GM19193 (cell line): ENCODE results near the gene TKTL1.
"Not testable (repeated sequence)": the region's sequence is repeated elsewhere in the genome, so short reads cannot be mapped to it uniquely, and the experiment has no call there.

Experiments
- POLR2A ChIP-seq: IDR thresholded peaks from 4 replicates; pipeline ENCODE4 v1.6.1; 2011; ENCODE audit not compliant: insufficient read depth, insufficient read length; ENCODE audit errors: extremely low read depth

TKTL1 gene, protein sequence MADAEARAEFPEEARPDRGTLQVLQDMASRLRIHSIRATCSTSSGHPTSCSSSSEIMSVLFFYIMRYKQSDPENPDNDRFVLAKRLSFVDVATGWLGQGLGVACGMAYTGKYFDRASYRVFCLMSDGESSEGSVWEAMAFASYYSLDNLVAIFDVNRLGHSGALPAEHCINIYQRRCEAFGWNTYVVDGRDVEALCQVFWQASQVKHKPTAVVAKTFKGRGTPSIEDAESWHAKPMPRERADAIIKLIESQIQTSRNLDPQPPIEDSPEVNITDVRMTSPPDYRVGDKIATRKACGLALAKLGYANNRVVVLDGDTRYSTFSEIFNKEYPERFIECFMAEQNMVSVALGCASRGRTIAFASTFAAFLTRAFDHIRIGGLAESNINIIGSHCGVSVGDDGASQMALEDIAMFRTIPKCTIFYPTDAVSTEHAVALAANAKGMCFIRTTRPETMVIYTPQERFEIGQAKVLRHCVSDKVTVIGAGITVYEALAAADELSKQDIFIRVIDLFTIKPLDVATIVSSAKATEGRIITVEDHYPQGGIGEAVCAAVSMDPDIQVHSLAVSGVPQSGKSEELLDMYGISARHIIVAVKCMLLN

DNA sequence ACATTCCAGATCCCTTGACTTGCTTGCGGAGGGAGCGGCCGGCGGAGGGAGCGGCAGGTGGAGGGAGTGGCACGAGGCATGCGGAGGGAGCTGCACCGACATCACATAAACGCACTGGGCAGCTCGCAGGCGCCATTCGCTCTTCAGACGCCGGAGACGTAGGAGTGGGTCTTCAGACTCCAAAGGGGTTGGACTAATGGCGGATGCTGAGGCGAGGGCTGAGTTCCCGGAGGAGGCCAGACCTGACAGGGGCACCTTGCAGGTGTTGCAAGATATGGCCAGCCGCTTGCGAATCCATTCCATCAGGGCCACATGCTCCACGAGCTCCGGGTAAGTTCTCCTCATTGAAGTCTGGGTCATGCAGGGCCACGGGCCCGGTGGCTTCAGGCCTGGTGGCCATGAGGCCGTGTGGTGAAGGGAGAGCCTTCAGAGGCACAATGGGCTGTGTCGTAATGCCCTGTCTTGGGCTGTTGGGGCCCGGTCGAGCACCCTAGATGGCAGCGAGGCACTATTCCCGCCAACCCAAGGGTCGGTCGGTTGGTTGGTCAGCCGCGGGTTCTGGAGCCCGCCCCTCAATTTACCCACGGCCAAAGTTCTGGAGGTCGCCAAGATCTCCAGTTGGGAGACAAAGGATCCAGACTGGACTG lies at the start of gene TKTL1:
TKTL1 (plus strand) TSS at position 132 of the 647 bp plus-strand sequence; CDS start at position 197, 65 bp downstream.
- no peak for TF ChIP-seq POLR2A

DNA sequence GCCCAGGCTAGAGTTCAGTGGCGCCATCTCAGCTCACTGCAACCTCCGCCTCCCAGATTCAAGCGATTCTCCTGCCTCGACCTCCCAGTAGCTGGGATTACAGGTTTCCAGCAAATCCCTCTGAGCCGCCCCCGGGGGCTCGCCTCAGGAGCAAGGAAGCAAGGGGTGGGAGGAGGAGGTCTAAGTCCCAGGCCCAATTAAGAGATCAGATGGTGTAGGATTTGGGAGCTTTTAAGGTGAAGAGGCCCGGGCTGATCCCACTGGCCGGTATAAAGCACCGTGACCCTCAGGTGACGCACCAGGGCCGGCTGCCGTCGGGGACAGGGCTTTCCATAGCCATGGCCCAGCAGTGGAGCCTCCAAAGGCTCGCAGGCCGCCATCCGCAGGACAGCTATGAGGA lies 38.3 kb upstream of the TKTL1 start, which contains the start of gene OPN1MW3:
OPN1MW3 (plus strand) TSS at position 301 of the 400 bp plus-strand sequence; CDS start at position 339, 38 bp downstream.
- not testable (repeated sequence) for TF ChIP-seq POLR2A

DNA sequence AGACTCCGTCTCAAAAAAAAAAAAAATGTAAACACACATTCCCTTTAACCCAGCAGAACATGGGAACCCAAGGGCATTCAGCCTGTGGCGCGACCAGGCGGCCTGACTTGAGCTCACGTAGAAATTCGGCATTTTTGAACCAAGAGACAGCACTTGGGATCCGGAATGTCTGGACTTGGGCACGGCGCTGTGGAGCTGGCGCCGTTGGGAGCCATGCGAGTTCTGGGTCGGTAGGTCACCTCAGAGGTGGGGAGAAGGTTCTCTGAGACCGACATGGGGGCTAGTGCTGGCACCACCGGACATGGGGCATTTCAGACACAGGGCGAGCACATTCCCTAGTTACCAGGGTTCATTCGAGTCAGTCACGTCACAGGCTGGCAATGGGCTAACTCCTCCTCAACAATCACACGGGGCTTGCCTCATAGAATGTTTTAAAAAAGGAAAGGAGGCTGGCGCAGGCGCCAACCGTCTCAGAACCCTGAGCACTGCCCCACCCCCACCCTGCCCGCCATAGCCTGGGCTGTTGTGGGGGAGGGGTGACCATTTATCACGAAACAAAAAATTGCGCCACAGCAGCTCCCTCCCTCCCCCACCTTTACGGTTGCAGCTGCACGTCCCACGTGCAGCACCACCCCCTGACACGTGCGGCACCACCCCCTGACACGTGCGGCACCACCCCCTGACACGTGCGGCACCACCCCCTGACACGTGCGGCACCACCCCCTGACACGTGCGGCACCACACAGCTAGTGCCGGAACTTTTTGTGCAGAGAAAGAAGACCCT lies 612 bp upstream of the TKTL1 start, which contains the start of gene TEX28:
TEX28 (minus strand) TSS at position 334 of the 784 bp plus-strand sequence. CDS start 3,007 bp downstream, outside the sequence.
- no peak for TF ChIP-seq POLR2A

DNA sequence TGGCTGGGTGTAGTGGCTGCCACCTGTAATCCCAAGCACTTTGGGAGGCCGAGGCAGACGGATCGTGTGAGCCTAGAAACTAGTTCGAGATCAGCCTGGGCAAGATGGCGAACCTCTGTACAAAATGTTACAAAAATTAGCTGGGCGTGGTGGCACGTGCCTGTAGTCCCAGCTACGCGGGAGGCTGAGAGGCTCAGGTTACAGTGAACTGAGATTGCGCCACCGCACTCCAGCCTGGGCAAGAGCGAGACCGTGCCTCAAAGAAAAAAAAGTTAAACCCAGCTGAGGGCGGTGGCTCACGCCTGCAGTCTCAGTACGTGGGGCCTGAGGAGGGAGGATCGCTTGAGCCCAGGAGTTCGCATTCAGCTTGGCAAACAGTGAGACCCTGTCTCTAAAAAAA lies 1.1 kb downstream of the TKTL1 start:
- no peak for TF ChIP-seq POLR2A

DNA sequence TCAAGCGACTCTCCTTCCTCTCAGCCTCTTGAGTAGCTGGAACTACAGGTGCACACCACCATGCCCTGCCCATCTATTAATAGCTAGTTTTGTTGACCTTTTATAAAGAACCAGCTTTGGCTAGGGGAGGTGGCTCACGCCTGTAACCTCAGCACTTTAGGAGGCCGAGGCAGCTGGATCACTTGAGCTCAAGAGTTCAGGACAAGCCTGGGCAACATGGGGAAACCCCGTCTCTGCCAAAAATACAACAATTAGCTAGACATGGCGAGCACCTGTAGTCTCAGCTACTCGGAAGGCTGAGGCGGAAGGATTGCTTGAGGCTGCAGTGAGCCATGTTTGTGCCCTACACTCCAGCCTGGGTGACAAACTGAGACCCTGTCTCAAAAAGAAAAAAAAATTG lies 2.7 kb downstream of the TKTL1 start:
- TF ChIP-seq POLR2A: no peak

DNA sequence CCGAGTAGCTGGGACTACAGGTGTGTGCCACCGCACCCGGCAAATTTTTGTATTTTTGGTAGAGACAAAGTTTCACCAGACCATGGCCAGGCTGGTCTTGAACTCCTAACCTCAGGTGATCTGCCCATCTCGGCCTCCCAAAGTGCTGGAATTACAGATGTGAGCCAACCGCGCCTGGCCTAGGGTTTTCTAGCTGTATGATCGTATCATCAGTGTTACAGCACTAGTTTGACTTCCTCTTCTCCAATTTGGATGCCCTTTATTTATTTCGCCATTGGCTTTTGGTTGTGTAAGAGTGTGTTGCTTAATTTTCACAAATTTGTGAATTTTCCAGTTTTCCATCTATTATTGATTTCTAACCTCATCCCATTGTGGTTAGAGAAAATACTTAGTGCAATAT lies 5.2 kb downstream of the TKTL1 start:
- TF ChIP-seq POLR2A: no peak

DNA sequence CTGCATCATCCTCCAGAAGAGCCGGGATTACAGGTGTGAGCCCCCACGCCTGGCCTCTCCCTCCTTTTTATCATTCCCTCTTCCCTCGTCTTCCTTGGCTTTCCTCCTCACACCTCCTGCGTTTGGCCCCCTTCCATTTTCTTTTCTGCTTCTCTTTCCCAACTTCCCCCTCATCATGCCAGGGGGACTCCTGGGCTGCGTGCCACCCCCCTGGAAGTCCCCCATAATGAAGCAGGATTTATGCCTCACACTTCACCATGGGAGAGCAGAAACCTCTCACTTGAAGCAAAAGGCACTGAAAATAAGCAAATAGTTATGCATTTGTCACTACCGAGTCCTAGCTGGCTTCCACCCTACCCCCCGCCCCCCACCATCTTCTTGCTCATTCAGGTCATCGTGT lies 7.9 kb downstream of the TKTL1 start:
- no peak for TF ChIP-seq POLR2A

DNA sequence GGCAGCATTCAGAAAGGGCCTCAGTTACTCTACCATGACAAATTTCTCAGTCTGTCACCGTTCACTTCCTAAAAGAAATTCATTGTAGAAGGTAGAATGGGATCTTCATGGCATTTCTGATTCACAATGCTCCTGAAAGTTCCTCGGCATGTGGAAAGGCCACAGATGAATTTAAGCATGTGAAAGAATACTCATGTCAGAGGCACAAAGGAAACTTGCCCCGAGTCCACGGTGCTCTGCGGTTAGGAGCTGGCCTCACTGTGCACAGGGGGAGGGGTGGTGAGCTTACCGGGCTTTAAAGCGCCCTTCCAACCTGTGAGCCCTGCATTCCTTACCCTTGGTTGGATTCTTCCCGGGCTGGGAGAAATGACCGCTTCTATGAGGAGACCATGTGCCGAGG lies 9.3 kb downstream of the TKTL1 start:
- no peak for TF ChIP-seq POLR2A

DNA sequence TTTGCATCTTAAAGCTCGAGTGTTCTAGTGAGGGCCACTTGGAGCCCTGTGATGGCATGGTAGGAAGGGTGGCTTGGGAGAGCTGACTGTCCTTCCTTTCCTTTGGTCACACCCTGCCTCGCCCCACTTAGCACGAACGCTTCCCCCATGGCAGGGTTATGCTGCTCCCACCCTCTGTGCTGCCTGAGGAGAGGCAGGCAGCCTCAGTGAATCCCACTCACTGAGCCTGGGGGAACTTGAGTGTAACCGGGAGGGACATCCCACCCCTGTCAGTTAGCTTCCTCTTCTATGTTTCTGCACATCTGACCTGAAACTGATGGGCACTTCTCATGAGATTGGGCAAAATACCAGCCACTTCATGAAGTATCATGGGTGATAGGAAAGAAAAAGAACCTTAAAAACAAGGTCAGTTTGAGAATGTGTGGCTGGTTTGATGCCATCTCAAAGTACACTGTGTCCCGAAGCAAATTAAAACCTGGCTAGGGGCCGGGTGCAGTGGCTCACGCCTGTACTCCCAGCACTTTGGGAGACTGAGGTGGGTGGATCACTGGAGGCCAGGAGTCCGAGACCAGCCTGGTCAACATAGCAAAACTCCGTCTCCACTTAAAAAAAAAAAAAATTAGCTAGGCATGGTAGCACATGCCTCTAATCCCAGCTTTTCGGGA lies 10.1 kb downstream of the TKTL1 start:
- no peak for TF ChIP-seq POLR2A

DNA sequence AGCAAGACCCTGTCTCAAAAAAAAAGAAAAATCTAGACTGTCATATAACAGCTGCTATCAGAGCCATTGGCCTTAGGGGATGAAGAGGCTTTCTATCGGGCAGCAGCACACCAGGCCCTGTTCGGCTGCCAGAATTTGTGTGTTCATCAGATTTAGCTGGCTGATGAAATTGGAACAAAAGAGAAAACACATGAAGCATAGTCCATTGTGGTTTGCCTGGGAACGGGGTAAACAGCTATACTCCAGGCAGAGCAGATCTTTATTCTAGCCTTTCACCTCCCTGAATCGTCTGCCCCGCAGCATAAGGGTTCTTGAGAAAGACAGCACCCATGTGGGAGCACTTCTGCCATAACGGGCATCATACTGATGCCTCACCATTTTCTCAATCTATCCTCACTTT lies 11.6 kb downstream of the TKTL1 start:
- no peak for TF ChIP-seq POLR2A

DNA sequence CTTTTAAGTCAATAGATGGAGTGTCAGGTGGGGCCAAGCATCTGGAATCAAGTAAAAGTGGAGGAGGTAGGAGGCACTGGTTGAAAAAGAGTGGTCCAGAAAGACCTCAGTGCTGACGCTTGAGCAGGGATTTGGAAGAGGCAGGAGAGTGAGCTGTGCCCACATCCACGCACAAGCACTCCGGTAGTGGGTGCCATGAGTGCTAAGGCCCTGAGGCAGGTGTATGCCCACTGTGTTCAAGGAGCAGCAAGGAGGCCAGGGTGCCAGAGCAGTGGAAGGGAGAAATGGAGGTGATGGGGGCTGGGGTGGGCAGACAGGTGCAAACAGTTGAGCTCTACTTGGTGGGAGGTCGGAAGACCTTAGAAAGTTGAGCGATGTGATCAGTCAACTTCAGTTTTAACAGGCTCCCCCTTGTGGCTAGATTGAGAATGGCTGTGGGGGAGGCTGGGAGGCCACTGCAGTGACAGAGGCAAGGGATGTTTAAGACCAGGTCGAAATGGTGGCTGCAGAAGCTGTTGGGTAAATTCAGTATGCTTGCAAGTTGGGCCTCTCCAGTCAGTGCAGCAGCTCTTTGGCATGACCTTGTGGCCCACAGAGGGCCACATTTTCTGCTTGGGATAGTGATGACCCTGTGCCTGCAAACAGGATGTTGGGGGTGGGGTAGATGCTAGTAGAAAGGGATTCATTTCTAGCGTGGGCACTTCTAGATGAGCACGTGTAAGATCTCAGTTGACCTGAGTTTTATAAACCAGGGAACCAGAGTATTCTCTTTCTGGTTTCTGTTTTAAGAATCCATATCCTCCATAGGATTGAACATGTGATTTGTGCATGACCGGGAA lies 12.7 kb downstream of the TKTL1 start:
- no peak for TF ChIP-seq POLR2A

DNA sequence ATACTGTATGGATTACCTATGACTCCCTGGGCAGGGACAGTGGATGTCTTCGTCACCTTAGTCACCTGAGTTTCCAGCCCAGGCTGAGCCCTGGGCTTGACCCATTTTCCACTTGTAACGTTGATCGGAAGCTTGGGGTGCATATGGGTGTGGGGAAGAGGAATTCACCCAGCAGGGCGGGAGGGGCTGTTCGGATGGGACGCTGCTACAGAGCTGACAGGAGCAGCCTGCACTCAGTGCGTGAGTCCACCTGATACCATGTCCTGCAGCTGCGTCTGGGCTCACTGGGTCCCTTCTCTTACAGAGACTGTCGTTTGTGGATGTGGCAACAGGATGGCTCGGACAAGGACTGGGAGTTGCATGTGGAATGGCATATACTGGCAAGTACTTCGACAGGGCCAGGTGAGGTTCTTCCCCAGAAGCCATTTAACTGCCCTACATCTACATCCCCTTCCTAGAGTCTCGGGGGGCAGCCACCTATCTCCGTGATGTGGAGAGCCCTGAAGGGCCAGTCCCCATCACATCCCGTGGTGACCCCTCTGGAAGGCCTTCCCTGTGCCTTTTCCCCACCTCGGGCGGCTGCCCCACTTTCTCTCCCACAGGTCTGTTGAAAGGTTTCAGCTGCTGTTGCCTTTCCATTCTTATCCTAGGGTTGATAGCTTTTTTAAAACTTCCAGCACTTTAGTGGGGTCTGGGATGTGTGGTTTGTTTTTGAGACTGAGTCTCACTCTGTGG lies 13.6 kb downstream of the TKTL1 start:
- no peak for TF ChIP-seq POLR2A
